GM21515 (cell line): ENCODE results near the gene KCNJ5.

Experiments
- ATAC-seq: cut with Tn5 transposase; IDR thresholded peaks from one replicate; pipeline ENCODE4 v1.9.1; 2021; ENCODE audit not compliant: unreplicated experiment

KCNJ5 gene

DNA sequence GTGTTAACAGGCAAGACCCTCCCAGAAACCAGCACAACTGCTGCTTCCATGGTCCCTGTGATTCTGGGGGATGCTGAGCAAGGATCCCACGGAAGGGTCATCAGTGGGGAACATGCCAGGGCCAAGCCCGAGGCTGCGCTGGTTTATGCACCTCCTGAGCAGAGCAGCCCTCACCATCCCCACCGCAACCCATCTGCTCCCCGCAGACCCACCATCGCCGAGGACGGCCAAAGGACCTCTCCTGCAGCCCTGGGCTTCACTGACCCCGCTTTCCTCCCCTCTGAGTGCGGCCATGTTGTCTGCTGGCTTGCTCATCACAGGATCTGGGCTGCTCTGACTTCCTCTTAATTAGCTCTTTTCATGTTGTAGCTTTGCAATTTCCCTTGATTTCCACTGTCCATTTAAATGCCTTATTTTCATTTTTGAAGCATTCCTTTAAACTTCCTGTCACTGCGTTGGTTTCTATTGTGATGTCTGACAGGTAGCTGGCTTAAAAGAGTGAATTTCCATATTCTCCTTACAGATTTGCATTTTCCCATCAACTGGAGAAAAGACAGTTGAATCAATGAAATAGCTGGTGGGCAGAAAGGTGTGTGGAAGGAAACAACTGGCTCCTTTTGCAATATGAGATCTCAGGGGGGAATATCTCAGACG, 36.7 kb downstream of the KCNJ5 start:
- ATAC-seq = no peak

DNA sequence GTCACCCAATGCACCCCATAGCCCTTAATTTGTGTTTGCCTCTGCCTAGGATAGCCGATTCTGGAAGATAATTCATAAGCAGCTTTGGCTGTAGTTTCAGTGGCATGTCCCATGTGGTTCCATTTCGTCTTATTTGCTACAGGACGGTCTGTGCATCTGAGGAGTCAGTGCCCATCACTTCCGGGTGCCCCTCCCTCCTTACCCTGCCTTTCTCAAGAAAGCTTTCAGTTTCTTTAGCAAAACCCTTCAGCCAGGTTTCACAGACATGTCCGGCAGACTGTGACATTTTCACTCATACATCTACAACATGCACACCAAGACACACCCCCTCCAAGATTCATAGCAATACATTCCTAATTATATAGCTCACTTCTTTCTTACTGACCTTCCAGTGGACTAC, 37.2 kb downstream of the KCNJ5 start:
- peak; percentile 98 for ATAC-seq

GRCh38 chr11:128929468-128929867, 38.3 kb downstream of the KCNJ5 start:
- ATAC-seq = no peak

- ATAC-seq = no peak
Observed at GRCh38 chr11:128929991-128930390, 38.8 kb downstream of the KCNJ5 start.

GRCh38 chr11:128931066-128931465, 39.9 kb downstream of the KCNJ5 start:
- no peak for ATAC-seq

- ATAC-seq = no peak
Observed at GRCh38 chr11:128931668-128932067, 40.5 kb downstream of the KCNJ5 start.

GRCh38 chr11:128933481-128934178, 42.5 kb downstream of the KCNJ5 start:
- ATAC-seq = no peak

GRCh38 chr11:128934351-128934750, 43.2 kb downstream of the KCNJ5 start:
- ATAC-seq = no peak

DNA sequence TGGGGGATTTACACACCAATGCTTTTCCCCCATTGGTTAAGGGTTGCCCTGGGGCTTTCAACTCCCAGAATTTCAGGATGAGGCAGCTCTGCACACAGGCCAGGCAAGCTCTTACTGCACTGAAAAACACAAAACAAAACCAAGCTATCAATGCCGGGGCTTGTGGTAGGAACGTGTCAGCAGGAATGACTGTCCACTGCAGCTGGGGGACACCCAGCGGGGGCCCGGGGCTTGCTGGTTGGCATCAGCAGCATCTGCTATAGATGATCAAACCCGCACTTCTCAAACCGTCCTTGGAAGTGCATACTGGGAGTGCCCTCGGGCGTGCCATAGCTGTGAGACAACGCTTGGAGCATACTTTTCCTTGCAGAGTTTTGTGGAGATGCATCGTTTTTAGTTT, 43.8 kb downstream of the KCNJ5 start:
- no peak for ATAC-seq

GRCh38 chr11:128936606-128937251, 45.6 kb downstream of the KCNJ5 start:
- ATAC-seq = no peak

DNA sequence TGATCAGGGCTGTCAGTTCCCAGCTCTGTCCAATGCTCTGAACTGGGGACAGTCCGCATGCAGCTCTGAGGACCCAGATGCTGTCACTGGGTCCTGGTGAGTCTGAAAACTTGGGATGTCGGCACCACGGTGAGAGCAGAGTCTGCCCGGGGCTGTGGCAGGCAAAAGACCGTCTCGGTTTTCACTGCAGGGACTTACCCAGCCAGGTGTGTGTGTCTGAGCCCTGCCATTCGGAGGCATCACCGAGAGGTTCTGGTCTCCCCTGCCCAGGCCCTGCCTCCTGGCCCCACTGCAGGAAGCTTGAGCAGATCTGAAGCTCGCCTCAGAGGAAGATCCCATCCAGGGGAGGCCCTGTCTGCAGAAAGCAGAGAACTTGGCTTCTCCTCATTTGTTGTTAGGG, 46.3 kb downstream of the KCNJ5 start:
- no peak for ATAC-seq

- no peak for ATAC-seq
Observed at GRCh38 chr11:128938156-128938885, 47.2 kb downstream of the KCNJ5 start.

- no peak for ATAC-seq
Observed at GRCh38 chr11:128939591-128939990, 48.4 kb downstream of the KCNJ5 start.

DNA sequence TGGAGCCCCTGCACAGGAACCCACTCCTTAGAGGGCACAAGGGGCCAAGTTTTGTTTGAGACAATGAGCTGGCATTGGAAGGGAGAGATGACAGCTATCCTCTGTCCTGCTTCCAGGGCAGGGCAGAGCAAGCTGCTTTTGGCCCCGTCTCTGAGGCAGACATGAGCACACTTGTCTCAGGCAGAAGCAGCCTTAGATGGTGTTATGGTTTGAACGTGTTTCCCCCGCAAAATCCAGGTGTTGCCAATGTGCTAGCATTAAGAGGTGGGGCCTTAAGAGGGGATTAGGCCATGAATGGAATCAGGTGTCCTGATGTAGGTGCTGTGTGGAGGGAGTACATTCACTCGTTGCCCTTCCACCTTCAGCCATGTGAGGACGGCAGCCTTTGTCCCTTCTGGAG, 49.0 kb downstream of the KCNJ5 start:
- ATAC-seq = no peak

DNA sequence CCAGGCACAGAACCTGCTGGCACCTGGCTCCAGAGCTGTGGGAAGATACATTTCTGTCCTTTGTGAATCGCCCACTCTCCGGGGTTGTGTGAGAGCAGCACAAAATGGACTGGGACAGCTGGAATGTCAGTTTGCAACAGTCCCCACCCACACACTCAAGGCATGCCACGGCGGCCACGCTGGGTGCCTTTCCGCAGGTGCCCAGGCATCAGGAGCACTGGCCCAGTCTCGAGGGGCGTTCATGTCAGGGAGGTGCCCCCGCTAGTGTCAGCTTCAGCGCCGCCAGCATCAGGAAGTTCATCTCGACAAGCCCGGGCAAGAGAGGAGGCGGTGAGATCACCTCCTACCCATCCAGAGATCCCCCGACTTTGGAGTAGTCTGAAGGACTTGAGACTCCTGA, 49.4 kb downstream of the KCNJ5 start:
- ATAC-seq = no peak

GRCh38 chr11:128941110-128941509, 50.0 kb downstream of the KCNJ5 start:
- ATAC-seq = no peak

- no peak for ATAC-seq
Observed at GRCh38 chr11:128941573-128942271, 50.6 kb downstream of the KCNJ5 start.

DNA sequence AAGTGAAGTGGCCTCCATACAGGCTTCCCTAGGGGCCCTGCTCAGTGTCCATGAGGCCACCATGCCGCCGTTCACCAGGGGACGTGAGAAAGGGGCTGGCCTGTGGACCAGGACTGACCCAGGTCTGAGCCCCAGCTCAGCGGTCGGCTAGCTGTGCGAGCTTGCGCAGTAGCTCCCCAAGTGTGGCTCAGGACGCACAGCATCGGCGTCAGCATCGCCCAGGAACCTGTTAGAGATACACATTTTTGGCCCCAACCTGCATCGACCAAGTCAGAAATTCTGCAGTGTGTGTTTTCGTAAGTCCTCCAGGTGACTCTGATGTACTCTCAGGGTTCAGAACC, 51.1 kb downstream of the KCNJ5 start:
- no peak for ATAC-seq

GRCh38 chr11:128942817-128943427, 51.8 kb downstream of the KCNJ5 start, which contains the start of gene TP53AIP1:
TP53AIP1 (minus strand) TSS chr11:128942871; CDS start chr11:128937818, 5,053 bp downstream.
- ATAC-seq = no peak

GRCh38 chr11:128943428-128943976, 52.3 kb downstream of the KCNJ5 start:
- ATAC-seq = no peak
